ENCODE results near the gene AACS. TPM values are rescaled to one million over a fixed set of nuclear protein-coding genes. Genes with fewer than 3 reads are reported as not detected.

The AACS gene
- total RNA-seq, 1 donor from 2014 or later: 32.2 TPM

- no peak overlapping the region for H3K27ac Mint-ChIP-seq (ENCODE audit: unreplicated experiment)
- TF ChIP-seq, protein P1, sequence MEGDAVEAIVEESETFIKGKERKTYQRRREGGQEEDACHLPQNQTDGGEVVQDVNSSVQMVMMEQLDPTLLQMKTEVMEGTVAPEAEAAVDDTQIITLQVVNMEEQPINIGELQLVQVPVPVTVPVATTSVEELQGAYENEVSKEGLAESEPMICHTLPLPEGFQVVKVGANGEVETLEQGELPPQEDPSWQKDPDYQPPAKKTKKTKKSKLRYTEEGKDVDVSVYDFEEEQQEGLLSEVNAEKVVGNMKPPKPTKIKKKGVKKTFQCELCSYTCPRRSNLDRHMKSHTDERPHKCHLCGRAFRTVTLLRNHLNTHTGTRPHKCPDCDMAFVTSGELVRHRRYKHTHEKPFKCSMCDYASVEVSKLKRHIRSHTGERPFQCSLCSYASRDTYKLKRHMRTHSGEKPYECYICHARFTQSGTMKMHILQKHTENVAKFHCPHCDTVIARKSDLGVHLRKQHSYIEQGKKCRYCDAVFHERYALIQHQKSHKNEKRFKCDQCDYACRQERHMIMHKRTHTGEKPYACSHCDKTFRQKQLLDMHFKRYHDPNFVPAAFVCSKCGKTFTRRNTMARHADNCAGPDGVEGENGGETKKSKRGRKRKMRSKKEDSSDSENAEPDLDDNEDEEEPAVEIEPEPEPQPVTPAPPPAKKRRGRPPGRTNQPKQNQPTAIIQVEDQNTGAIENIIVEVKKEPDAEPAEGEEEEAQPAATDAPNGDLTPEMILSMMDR (conservative IDR thresholded peaks at IDR 0.05): no peak
- H3K4me3 Mint-ChIP-seq: no peak overlapping the region
- H3K4me1 Mint-ChIP-seq: peaks cover 14% of the 10 kb centered on the region
- DNase-seq (ENCODE audit: low read depth, low spot score): no peak
- H3K36me3 Mint-ChIP-seq (ENCODE audit: low read depth): no peaks in the 10 kb centered on the region
- no peaks in the 10 kb centered on the region for H3K9me3 Mint-ChIP-seq
- H3K27me3 Mint-ChIP-seq (ENCODE audit: low read depth): no peaks in the 10 kb centered on the region
Measured at GRCh38 chr12:125151284-125151683, 86.0 kb downstream of the AACS start.

DNA sequence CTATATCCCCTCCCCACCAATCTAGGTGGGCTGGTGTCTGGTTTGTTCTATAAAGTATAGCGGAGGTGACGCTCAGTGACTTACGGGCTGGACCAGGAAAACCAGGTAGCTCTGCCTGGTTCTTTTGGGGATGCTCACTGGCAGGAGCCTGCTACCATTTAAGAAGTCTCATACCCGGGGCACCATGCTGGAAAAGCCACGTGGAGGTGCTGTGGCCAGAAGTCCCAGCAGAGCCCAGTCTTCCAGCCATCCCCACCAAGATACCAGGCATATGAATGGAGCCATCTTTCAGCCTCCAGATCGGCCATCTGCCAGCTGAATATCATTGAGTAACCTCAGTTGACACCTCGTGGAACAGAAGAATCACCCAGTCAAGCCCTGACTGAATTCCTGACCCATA is 87.2 kb downstream of the AACS start:
- Mint-ChIP-seq H3K27ac (ENCODE audit: unreplicated experiment) (no peak overlapping the region), H3K4me1 (peaks cover 14% of the 10 kb centered on the region), H3K4me3 (no peak overlapping the region), H3K9me3 (no peaks in the 10 kb centered on the region), H3K36me3 (ENCODE audit: low read depth) (no peaks in the 10 kb centered on the region), H3K27me3 (ENCODE audit: low read depth) (no peaks in the 10 kb centered on the region)
- TF ChIP-seq, protein P1 (conservative IDR thresholded peaks at IDR 0.05): no peak
- DNase-seq (ENCODE audit: low read depth, low spot score): no peak

DNA sequence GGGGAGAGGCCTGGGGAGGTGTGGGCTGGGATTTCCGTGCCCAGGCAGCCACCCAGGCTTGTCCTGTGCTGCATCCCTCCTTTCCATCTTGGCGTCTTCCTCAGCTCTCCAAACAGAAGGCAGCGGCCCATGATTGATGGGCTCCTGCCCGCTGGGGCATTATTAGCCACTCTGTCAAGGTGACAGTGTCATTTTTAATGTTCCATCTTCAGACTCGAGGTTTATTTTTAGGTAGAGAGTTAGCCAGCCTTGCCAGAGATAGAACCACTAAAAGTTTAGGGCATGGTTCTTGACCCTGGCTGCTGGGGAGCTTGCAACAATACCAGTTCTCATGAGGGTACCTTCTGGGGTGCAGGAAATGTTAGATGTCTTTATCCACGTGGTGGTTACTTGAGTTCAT is 90.1 kb downstream of the AACS start:
- Mint-ChIP-seq H3K4me3 (no peak overlapping the region), H3K9me3 (peaks cover 6% of the 10 kb centered on the region), H3K27me3 (ENCODE audit: low read depth) (no peaks in the 10 kb centered on the region), H3K36me3 (ENCODE audit: low read depth) (no peaks in the 10 kb centered on the region), H3K27ac (ENCODE audit: unreplicated experiment) (no peak overlapping the region), H3K4me1 (peaks cover 14% of the 10 kb centered on the region)
- DNase-seq (ENCODE audit: low read depth, low spot score): no peak
- TF ChIP-seq, protein P1 (conservative IDR thresholded peaks at IDR 0.05): no peak

DNA sequence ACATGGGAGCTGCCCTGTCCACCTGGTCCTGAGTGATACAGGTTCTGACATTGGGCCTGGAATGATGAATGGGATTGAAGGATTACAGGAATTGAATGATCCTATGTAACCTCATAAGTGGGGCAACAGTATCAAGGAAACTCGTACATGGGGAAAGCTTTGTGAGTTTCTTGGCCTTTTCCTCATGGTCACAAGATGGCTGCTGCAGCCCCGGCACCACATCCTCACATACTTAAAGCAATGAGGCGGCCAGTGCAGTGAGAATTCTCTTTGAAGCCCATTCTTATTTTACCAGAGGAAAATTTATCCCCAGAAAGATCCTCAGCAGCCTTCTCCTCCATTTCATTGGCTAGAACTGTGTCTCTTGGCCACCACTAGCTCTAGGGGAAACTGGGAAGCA is 91.9 kb downstream of the AACS start:
- H3K4me3 Mint-ChIP-seq: no peak overlapping the region
- H3K36me3 Mint-ChIP-seq (ENCODE audit: low read depth): no peaks in the 10 kb centered on the region

DNA sequence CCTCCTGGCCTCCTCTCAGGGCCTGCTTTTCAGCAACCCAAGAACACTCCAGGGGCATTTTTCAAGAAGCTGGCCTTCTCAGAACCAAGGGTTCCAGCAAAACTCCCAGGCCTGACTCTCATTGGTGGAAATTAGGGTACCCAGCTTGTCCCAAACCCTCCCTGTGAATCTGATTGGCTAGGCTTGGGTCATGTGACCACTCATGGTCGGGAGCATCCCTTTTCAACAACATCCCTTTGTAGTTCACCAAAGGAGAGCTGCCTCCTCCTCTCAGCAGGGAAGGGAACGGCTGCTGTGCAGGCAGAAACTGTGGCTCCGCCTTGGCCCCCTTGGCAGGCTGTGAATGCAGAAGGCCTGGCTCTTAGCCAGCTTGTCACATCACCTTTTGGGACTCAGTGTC is 94.5 kb downstream of the AACS start:
- Mint-ChIP-seq H3K4me3 (no peak overlapping the region), H3K36me3 (ENCODE audit: low read depth) (no peaks in the 10 kb centered on the region), H3K9me3 (peaks cover 6% of the 10 kb centered on the region), H3K27ac (ENCODE audit: unreplicated experiment) (no peak overlapping the region), H3K27me3 (ENCODE audit: low read depth) (no peaks in the 10 kb centered on the region), H3K4me1 (peaks cover 17% of the 10 kb centered on the region)
- TF ChIP-seq, protein P1 (conservative IDR thresholded peaks at IDR 0.05): no peak
- no peak for DNase-seq (ENCODE audit: low read depth, low spot score)

More for the DNA sequence above, 91.9 kb downstream of the AACS start:
- TF ChIP-seq, protein P1 (conservative IDR thresholded peaks at IDR 0.05): no peak
- Mint-ChIP-seq H3K27me3 (ENCODE audit: low read depth) (no peaks in the 10 kb centered on the region), H3K4me1 (peaks cover 21% of the 10 kb centered on the region), H3K27ac (ENCODE audit: unreplicated experiment) (no peak overlapping the region), H3K9me3 (peaks cover 6% of the 10 kb centered on the region)
- DNase-seq (ENCODE audit: low read depth, low spot score): no peak

Data from neural crest cell (in vitro differentiated cells).